ENCODE results near the gene PCDHA9.

GRCh38 chr5:140802781-140803271 is 45.4 kb upstream of the PCDHA9 start:
- TF ChIP-seq, protein P1, sequence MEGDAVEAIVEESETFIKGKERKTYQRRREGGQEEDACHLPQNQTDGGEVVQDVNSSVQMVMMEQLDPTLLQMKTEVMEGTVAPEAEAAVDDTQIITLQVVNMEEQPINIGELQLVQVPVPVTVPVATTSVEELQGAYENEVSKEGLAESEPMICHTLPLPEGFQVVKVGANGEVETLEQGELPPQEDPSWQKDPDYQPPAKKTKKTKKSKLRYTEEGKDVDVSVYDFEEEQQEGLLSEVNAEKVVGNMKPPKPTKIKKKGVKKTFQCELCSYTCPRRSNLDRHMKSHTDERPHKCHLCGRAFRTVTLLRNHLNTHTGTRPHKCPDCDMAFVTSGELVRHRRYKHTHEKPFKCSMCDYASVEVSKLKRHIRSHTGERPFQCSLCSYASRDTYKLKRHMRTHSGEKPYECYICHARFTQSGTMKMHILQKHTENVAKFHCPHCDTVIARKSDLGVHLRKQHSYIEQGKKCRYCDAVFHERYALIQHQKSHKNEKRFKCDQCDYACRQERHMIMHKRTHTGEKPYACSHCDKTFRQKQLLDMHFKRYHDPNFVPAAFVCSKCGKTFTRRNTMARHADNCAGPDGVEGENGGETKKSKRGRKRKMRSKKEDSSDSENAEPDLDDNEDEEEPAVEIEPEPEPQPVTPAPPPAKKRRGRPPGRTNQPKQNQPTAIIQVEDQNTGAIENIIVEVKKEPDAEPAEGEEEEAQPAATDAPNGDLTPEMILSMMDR (IDR thresholded peaks at IDR 0.05; ENCODE audit: low read length): no peak
- TF ChIP-seq EZH2 (IDR thresholded peaks at IDR 0.05; ENCODE audit: borderline replicate concordance, low read length): no peak

All from OCI-LY1 (cell line).